ENCODE data around the gene TPX2. TPM values are rescaled to one million over a fixed set of nuclear protein-coding genes. Genes with fewer than 3 reads are reported as not detected.

The TPX2 gene
- total and polyA plus RNA-seq, 2 donors (not counting 3 experiments of a cell fraction or from before 2014, with no cell fraction given), result 24.8 to 114 TPM

DNA sequence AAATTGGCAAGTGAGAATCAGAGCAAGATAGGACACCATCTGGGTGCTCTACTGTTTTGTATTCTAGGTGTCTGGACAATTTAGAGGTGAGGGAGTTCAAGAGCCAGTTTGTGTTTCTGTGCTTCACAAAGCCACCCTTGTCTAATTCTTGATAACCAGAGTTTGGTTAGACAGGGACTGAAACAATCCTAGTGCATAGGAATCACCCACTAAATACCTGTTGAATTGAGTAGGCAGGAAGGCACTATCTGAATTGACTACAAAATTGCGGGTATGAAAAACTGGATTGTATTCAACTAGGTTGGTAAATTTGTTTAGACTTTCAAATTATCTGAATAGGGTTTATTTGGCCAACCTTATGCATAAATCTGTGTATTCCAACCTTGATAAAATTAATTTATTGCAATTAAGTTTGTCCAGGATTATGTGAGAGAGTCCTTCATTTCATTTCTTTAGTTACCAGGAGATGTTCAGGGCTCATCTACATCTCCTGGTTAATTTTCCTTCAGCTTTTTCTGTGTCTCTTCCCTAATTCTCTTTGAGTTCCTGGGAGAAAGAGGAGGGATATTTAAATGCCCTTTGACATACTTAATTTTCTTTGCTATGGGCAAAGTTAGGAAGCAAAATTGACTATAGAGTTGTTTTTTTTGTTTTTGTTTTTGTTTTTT, 1.7 kb downstream of the TPX2 start:
- Histone ChIP-seq H3K9me1 (replicated peaks; ENCODE audit: control insufficient read depth, extremely low read depth, insufficient read depth, low read length) (no peaks in the 10 kb centered on the region), H3K27ac (ENCODE audit: insufficient read depth, low read depth, low read length) (peak overlapping the region; percentile 79), H3K9me3 (replicated peaks; ENCODE audit: control insufficient read depth, insufficient read depth, low read length) (no peaks in the 10 kb centered on the region), H3K36me3 (ENCODE audit: control insufficient read depth in 2 of 2, extremely low read depth in 1 of 2, insufficient read depth in 2 of 2, low read length in 2 of 2) (no peaks in the 10 kb centered on the region), H4K20me1 (replicated peaks; ENCODE audit: control insufficient read depth, extremely low read depth, insufficient read depth, low read length) (no peaks in the 10 kb centered on the region), H3K9ac (replicated peaks; ENCODE audit: extremely low read depth, insufficient read depth, low read length) (peak overlapping the region; percentile 92), H2AFZ (ENCODE audit: low read depth, low read length) (peak overlapping the region; percentile 23), H3K27me3 (ENCODE audit: control insufficient read depth in 2 of 2, insufficient read depth in 2 of 2, low read length in 2 of 2) (no peaks in the 10 kb centered on the region), H3K79me2 (ENCODE audit: control insufficient read depth, insufficient read depth, low read length) (peaks cover 65% of the 10 kb centered on the region), H3K4me2 (ENCODE audit: insufficient read depth, low read length) (peak overlapping the region; percentile 93), H3K4me3 (replicated peaks in 1 of 3; ENCODE audit: insufficient read depth in 1 of 3, low read depth in 1 of 3, low read length in 3 of 3) (peak overlapping the region; percentile 5 to 99 (median 97)), H3K4me1 (ENCODE audit: control insufficient read depth, extremely low read depth, insufficient read depth, low read length) (peaks cover 21% of the 10 kb centered on the region)
- TF ChIP-seq, protein P1, sequence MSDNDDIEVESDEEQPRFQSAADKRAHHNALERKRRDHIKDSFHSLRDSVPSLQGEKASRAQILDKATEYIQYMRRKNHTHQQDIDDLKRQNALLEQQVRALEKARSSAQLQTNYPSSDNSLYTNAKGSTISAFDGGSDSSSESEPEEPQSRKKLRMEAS (IDR thresholded peaks at IDR 0.05; ENCODE audit: insufficient read depth, insufficient read length), result no peak
- TF ChIP-seq FOS (IDR thresholded peaks at IDR 0.05; ENCODE audit: borderline replicate concordance, insufficient read depth, low read length) (no peak), CTCF (IDR thresholded peaks at IDR 0.05; ENCODE audit: extremely low read depth in 1 of 2, insufficient read depth in 1 of 2, low read depth in 1 of 2, low read length in 2 of 2) (no peak), POLR2AphosphoS5 (IDR thresholded peaks at IDR 0.05; ENCODE audit: insufficient read depth, low read depth, low read length) (no peak), MYC (IDR thresholded peaks at IDR 0.05; ENCODE audit: low read depth, low read length) (no peak), JUN (IDR thresholded peaks at IDR 0.05; ENCODE audit: borderline replicate concordance, insufficient read depth, insufficient read length, low read depth) (no peak), EZH2 (IDR thresholded peaks at IDR 0.05; ENCODE audit: borderline replicate concordance, low read depth, low read length, severe bottlenecking) (no peak)
- no peak for DNase-seq (ENCODE audit: low read depth, low spot score)
- intact Hi-C loops (cut with micrococcal nuclease) (no loop called here), dilution Hi-C loops (cut with MboI; ENCODE audit: extremely low pct_ligation_motif_present, low sequenced_read_pairs) (no loop called here)
- ChIA-PET POLR2A (no interaction called here), CTCF (interaction anchor here (1.1 to 3.7 kb wide), 6 partner anchors 9 to 107 kb away, joined by 3 to 31 read pairs (median 6); no protein-coding TSS in a partner anchor)
- no TSS peak for BruUV-seq (replicated peaks)
- FAIRE-seq, result no peak

All from endothelial cell of umbilical vein (primary cell).